ENCODE results near the gene DNAH12.

GRCh38 chr3:57252404-57252803, 291.7 kb downstream of the DNAH12 start:
- TF ChIP-seq CTCF (IDR thresholded peaks at IDR 0.05): no peak
- TF ChIP-seq NR1H2 (CRISPR knock-in tag; IDR thresholded peaks at IDR 0.05): no peak
- no peak for TF ChIP-seq ZNF416 (CRISPR knock-in tag; IDR thresholded peaks at IDR 0.05)
- TF ChIP-seq ZBTB21 (CRISPR knock-in tag; IDR thresholded peaks at IDR 0.05; ENCODE audit: borderline replicate concordance): no peak
- TF ChIP-seq ZNF425 (CRISPR knock-in tag; conservative IDR thresholded peaks at IDR 0.05): no peak
- TF ChIP-seq MAX (CRISPR knock-in tag; IDR thresholded peaks at IDR 0.05): no peak
